ENCODE data around the gene NME9.

DNA sequence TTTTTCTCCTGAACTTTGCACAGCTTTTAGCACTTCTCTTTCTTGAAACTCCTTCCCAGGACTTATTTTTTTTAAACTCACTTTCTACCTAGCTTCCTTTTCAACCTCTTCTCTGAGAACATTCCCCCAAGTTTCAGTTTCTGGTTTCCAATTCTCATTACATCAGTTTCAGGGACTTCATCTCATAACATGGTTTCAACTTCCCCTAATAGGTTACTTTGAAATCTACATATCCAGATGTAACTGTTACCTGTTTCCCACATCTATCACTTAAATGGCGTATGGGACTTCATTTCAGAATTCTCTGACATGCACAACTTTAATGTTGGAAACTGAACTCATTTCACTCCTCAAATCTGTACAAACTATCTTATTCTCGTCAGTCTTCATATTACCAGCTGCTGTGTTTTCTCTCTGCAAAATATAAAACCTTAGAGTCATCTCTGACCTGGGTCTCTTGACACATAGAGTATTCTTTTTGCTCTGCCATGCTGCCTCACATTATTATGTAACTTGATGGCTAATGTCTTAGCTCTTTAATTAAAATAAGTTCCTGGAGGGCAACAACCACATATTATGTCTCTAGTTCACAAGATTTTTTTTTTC is 58.4 kb downstream of the NME9 start:
- TF ChIP-seq, protein P1, sequence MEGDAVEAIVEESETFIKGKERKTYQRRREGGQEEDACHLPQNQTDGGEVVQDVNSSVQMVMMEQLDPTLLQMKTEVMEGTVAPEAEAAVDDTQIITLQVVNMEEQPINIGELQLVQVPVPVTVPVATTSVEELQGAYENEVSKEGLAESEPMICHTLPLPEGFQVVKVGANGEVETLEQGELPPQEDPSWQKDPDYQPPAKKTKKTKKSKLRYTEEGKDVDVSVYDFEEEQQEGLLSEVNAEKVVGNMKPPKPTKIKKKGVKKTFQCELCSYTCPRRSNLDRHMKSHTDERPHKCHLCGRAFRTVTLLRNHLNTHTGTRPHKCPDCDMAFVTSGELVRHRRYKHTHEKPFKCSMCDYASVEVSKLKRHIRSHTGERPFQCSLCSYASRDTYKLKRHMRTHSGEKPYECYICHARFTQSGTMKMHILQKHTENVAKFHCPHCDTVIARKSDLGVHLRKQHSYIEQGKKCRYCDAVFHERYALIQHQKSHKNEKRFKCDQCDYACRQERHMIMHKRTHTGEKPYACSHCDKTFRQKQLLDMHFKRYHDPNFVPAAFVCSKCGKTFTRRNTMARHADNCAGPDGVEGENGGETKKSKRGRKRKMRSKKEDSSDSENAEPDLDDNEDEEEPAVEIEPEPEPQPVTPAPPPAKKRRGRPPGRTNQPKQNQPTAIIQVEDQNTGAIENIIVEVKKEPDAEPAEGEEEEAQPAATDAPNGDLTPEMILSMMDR (IDR thresholded peaks at IDR 0.05; ENCODE audit: extremely low read depth in 1 of 2, insufficient read depth in 1 of 2, low read depth in 1 of 2, low read length in 2 of 2) = no peak
- no peak for TF ChIP-seq EZH2 (IDR thresholded peaks at IDR 0.05; ENCODE audit: borderline replicate concordance, low read depth, low read length, severe bottlenecking)
- no peak for TF ChIP-seq POLR2A (IDR thresholded peaks at IDR 0.05; ENCODE audit: low read depth, low read length)
- no peak for TF ChIP-seq POLR2AphosphoS5 (IDR thresholded peaks at IDR 0.05; ENCODE audit: insufficient read depth, low read depth, low read length)

Measured in endothelial cell of umbilical vein (primary cell).